Measurements from ENCODE around the gene LGALS9C.
"Not testable (repeated sequence)": the region's sequence is repeated elsewhere in the genome, so short reads cannot be mapped to it uniquely, and the experiment has no call there.

The LGALS9C gene

GRCh38 chr17:18478977-18479595 is 2.5 kb downstream of the LGALS9C start:
- DNase-seq: not testable (repeated sequence)

DNA sequence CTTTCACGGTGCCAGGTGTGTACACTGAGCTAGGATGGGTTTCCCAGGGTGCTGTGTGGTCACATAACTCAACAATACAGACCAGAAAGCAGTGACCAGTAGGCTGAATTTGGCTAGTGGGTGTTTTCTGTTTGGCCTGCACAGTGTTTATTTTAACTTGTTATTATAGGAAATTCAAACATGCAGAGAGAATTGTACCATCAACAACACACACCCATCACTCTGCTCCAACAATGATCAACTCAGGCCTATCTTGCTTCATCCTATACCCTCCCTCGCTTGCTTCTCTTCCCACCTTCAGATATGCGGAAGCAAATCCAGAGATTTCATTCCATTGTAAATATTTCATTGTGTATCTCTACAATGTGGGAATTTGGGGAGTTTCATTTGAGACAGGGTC is 5.2 kb downstream of the LGALS9C start:
- DNase-seq: not testable (repeated sequence)

- DNase-seq: not testable (repeated sequence)
Observed at GRCh38 chr17:18485936-18486464, 9.4 kb downstream of the LGALS9C start.

- not testable (repeated sequence) for DNase-seq
Observed at GRCh38 chr17:18487633-18488032, 11.0 kb downstream of the LGALS9C start.

DNA sequence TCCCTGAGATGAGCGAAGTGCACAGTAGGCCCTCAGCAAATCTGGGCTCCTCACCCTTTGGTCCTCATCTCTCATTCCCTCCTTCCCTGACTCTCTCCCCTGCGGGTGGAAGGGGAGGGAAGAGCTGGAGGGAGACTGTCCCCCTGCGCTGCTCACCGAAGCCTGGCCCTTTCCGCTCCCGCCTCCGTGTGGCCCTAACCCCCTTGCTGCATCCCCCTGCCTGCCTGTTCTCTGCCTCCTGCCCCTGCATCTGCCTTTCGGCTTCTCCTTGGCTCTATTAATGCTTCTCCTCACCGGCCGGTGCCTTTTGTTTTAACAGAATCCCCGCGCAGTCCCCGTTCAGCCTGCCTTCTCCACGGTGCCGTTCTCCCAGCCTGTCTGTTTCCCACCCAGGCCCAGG is 12.0 kb downstream of the LGALS9C start:
- not testable (repeated sequence) for DNase-seq

DNA sequence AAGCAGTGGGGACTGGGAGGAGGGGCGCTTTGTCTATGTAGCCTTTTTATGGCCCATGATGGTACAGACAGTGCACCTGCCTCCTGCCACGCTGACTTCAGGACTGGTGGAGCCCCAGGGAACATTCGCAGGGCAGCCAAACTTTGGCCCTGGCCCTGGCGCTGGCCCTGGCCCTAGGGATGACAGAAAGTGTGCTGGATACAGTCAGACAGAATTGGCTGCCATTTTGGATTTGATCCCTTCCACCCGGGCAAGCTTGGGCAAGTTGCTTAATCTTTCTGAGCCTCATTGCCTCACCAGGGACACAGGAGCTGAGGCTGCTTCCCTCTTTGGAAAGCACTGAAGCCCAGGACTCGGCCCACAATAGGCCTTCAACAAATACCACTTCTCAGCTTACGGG is 13.4 kb downstream of the LGALS9C start:
- DNase-seq: not testable (repeated sequence)

DNA sequence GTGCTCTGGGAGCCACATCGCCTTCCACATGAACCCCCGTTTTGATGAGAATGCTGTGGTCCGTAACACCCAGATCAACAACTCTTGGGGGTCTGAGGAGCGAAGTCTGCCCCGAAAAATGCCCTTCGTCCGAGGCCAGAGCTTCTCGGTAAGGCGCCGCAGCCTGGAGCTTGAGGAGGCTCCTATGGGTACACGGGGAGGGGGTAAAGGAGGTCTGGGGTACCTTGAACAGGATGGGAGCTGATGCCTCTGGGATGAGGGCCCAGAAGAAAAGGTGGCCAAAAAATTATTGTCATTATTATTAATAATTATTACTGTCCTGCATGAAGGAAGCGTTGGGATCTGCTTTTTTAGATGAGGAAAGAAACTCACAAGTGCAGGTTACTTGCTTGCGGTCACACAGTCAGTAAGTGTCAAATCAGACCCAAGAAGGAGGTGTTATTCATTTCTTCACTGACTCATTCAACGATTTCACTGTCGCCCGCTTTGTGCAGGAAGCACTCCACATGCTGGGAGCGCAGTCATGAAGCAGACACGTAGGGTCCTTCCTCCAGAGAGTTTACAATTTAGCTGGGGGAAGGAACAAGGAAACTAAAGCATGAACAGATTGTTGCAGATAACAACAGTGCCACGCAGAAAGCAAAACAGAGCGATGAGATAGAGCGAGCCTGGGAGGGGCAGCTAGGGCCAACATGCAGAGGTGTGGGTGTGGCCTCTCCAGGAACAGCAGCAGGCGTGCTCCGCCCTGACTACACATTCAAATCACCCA is 16.3 kb downstream of the LGALS9C start:
- DNase-seq: not testable (repeated sequence)

DNA sequence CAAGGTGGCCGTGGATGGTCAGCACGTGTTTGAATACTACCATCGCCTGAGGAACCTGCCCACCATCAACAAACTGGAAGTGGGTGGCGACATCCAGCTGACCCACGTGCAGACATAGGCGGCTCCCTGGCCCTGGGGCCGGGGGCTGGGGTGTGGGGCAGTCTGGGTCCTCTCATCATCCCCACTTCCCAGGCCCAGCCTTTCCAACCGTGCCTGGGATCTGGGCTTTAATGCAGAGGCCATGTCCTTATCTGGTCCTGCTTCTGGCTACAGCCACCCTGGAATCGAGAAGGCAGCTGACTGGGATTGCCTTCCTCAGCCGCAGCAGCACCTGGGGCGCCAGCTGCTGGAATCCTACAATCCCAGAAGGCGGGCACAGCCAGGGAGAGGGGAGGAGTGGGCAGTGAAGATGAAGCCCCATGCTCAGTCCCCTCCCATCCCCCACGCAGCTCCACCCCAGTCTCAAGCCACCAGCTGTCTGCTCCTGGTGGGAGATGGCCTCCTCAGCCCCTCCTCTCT is 17.7 kb downstream of the LGALS9C start:
- not testable (repeated sequence) for DNase-seq

GRCh38 chr17:18497044-18497443 is 20.5 kb downstream of the LGALS9C start:
- not testable (repeated sequence) for DNase-seq

- not testable (repeated sequence) for DNase-seq
Observed at GRCh38 chr17:18499100-18499499, 22.5 kb downstream of the LGALS9C start.

DNA sequence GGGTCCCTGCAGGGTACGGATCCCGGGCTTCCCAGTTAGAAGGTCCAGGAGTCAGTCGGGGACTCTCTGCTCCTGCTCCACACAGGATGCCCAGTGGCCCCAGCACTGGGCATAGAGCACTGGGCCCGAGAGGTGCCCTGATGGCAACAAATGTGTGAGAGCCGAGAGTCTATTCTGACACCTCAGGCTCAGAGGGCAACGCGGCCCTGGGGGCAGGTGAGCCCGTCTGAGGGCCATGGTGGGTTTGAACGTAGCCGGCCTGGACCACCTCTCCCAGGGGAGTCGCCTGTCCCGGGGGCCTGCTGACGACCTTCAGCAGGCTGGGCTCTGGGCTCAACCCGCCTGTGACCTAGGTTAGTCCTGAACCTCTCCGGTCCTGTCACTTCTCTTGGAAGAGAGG is 23.2 kb downstream of the LGALS9C start:
- DNase-seq: not testable (repeated sequence)

- DNase-seq: not testable (repeated sequence)
Observed at GRCh38 chr17:18500281-18500680, 23.7 kb downstream of the LGALS9C start.

DNA sequence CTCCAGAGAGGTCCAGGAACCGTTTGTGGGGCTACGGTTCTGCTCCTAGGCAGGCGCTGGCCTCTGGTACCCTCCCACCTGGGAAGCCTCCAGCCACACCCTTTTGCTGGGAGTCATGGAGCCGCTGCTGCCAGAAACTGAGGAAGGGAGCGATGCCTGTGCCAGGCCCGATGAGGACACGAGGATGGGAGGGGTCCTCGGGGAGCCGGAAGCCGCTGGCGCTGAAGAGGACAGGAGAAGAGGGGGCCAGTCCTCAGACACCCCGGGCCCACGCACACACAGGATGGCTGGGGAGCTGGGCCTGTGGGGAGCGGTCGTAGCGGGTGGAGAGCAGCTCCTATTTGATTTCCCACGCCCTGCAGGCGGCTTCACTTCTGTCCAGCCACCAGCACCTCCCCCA is 24.2 kb downstream of the LGALS9C start:
- not testable (repeated sequence) for DNase-seq

GRCh38 chr17:18503221-18503620 is 26.6 kb downstream of the LGALS9C start:
- not testable (repeated sequence) for DNase-seq

DNA sequence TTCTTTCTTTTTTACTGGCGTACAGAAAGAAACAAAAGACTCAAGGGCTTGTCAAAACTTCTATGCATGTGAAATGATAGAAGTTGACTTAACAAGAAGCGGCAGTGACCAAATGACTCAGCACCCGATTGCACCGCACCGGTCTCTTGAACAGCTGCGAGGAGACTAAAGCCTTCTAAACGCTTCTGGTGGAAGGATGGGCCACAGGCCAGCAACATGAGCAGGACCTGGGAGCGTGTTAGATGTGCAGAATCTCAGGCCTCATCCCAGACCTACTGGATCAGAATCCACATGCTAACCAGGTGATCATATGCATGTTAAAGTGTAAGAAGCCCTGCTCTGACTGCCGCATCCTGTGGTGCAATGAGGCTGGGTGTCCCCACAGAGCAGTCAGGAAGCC is 31.1 kb downstream of the LGALS9C start:
- not testable (repeated sequence) for DNase-seq

- not testable (repeated sequence) for DNase-seq
Observed at GRCh38 chr17:18508667-18509066, 32.1 kb downstream of the LGALS9C start.

- not testable (repeated sequence) for DNase-seq
Observed at GRCh38 chr17:18521100-18521499, 44.5 kb downstream of the LGALS9C start.

DNA sequence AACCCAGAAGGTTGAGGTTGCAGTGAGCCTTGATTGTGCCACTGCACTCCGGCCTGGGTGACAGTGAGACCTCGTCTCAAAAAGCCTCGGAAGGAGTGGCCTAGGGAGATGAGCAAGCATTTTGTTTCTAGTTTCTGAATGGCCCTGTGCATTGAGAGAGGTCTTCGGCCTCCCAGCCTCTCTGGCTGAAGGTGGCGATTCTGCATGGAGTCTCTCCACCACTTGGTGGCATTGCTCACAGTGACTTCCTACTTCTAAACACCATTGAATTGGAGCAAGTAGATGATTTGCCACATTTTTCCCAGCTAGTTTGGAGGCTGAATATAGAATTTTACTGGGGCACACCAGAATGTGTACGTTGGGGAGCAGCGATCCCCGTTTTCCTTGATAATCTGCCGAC is 48.4 kb downstream of the LGALS9C start:
- DNase-seq: not testable (repeated sequence)

DNA sequence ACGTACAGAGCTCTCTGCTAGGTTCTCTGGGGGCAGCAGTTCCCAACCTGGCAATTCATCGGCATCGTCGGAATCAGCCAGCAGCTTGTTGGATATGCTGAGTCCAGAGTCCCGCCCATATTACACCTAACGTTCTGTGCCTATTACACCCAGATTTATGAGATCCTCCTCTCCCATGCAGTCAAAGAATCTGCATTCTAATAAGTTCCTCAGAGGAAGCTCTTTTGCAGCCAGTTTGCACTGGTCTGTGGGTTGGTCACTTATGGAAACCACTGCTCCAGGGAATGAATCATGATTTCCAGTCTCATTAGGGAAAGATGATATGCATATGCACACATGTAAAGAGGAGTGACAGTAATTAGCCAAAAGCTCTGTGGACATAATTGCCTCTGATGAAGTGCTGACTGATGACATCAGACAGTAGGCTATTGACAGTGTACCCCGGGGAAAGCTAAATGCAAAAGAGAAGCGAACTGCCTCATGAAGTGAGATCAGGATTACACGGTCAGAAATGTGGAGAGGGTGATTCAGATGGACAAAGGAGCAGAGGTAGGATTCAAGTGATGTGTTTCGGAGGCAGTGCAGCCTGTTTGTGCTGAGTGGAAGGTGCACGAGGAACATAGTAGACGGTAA is 49.7 kb downstream of the LGALS9C start:
- DNase-seq: not testable (repeated sequence)

DNA sequence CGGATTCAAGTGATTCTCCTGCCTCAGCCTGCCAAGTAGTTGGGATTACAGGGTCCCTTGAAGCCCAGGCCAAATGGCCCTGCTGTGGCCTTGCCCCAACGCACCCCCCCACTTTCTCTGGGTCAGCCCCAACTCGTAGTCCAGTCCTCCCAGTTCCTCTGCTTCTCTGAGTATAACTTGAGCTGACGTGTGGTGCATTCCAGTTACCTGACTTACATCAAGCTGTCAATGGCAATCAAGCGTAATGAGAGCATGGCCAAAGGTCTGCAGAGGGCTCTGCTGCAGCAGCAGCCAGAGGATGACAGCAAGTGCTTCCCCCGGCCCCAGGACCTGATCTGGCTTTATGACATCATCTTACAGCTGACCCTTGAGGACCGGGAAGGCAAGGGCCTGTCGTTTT is 50.8 kb downstream of the LGALS9C start:
- not testable (repeated sequence) for DNase-seq

- DNase-seq: not testable (repeated sequence)
Observed at GRCh38 chr17:18528435-18528834, 51.8 kb downstream of the LGALS9C start.

- not testable (repeated sequence) for DNase-seq
Observed at GRCh38 chr17:18528899-18529500, 52.4 kb downstream of the LGALS9C start.

DNA sequence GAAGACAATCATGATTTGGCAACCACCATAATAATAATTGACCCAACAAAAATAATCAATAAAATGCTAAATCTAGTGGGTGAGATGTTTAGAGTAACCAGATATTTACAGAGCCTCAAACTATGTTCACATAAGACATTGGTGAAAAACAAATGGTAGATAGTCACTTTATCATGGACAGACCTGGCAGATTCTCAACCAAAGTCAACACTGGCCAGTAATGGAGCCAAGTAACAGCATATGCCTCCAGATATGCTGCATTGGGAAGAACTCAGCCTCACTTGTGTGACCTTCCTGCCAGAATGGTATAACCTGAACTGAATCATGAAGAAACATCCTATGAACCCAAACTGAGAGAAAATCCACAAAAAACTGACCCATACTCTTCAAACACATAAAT is 53.8 kb downstream of the LGALS9C start:
- not testable (repeated sequence) for DNase-seq
